ENCODE measurements around the gene HBS1L.

Gene HBS1L

GRCh38 chr6:135037541-135037940, 17.1 kb downstream of the HBS1L start:
- Histone ChIP-seq H3K4me3 (ENCODE audit: low read depth, low read length) (no peak overlapping the region), H3K27me3 (ENCODE audit: control insufficient read depth, insufficient read depth, low read length) (no peaks in the 10 kb centered on the region), H3K9ac (ENCODE audit: low read depth, low read length) (no peak overlapping the region), H3K36me3 (ENCODE audit: control insufficient read depth, insufficient read depth, low read length) (peaks cover 68% of the 10 kb centered on the region), H3K9me3 (ENCODE audit: control insufficient read depth, insufficient read depth, low read length) (no peaks in the 10 kb centered on the region), H3K4me1 (ENCODE audit: control insufficient read depth, insufficient read depth, low read length) (no peaks in the 10 kb centered on the region), H3K27ac (ENCODE audit: low read depth, low read length) (no peak overlapping the region)

- Histone ChIP-seq H3K4me3 (ENCODE audit: low read depth, low read length) (no peak overlapping the region), H3K4me1 (ENCODE audit: control insufficient read depth, insufficient read depth, low read length) (no peaks in the 10 kb centered on the region), H3K27me3 (ENCODE audit: control insufficient read depth, insufficient read depth, low read length) (no peaks in the 10 kb centered on the region), H3K9ac (ENCODE audit: low read depth, low read length) (no peak overlapping the region), H3K9me3 (ENCODE audit: control insufficient read depth, insufficient read depth, low read length) (no peaks in the 10 kb centered on the region), H3K36me3 (ENCODE audit: control insufficient read depth, insufficient read depth, low read length) (peaks cover 65% of the 10 kb centered on the region), H3K27ac (ENCODE audit: low read depth, low read length) (no peak overlapping the region)
Measured at GRCh38 chr6:135036731-135037420, 17.7 kb downstream of the HBS1L start.

- H3K4me1 ChIP-seq (ENCODE audit: control insufficient read depth, insufficient read depth, low read length) = no peaks in the 10 kb centered on the region
- H3K27me3 ChIP-seq (ENCODE audit: control insufficient read depth, insufficient read depth, low read length) = no peaks in the 10 kb centered on the region
- no peak overlapping the region for H3K4me3 ChIP-seq (ENCODE audit: low read depth, low read length)
- peaks cover 65% of the 10 kb centered on the region for H3K36me3 ChIP-seq (ENCODE audit: control insufficient read depth, insufficient read depth, low read length)
- no peak overlapping the region for H3K27ac ChIP-seq (ENCODE audit: low read depth, low read length)
- H3K9ac ChIP-seq (ENCODE audit: low read depth, low read length) = no peak overlapping the region
- no peaks in the 10 kb centered on the region for H3K9me3 ChIP-seq (ENCODE audit: control insufficient read depth, insufficient read depth, low read length)
Measured at GRCh38 chr6:135033238-135033637, 21.4 kb downstream of the HBS1L start.

GRCh38 chr6:135030532-135031178, 24.0 kb downstream of the HBS1L start:
- Histone ChIP-seq H3K36me3 (ENCODE audit: control insufficient read depth, insufficient read depth, low read length) (peaks cover 42% of the 10 kb centered on the region), H3K9ac (ENCODE audit: low read depth, low read length) (no peak overlapping the region), H3K27ac (ENCODE audit: low read depth, low read length) (no peak overlapping the region), H3K9me3 (ENCODE audit: control insufficient read depth, insufficient read depth, low read length) (no peaks in the 10 kb centered on the region), H3K4me3 (ENCODE audit: low read depth, low read length) (no peak overlapping the region), H3K27me3 (ENCODE audit: control insufficient read depth, insufficient read depth, low read length) (no peaks in the 10 kb centered on the region), H3K4me1 (ENCODE audit: control insufficient read depth, insufficient read depth, low read length) (peaks cover 12% of the 10 kb centered on the region)

GRCh38 chr6:135030056-135030473, 24.6 kb downstream of the HBS1L start:
- Histone ChIP-seq H3K4me3 (ENCODE audit: low read depth, low read length) (no peak overlapping the region), H3K27me3 (ENCODE audit: control insufficient read depth, insufficient read depth, low read length) (no peaks in the 10 kb centered on the region), H3K9me3 (ENCODE audit: control insufficient read depth, insufficient read depth, low read length) (no peaks in the 10 kb centered on the region), H3K27ac (ENCODE audit: low read depth, low read length) (no peak overlapping the region), H3K9ac (ENCODE audit: low read depth, low read length) (no peak overlapping the region), H3K36me3 (ENCODE audit: control insufficient read depth, insufficient read depth, low read length) (peaks cover 42% of the 10 kb centered on the region), H3K4me1 (ENCODE audit: control insufficient read depth, insufficient read depth, low read length) (peaks cover 18% of the 10 kb centered on the region)

GRCh38 chr6:135025775-135026174, 28.8 kb downstream of the HBS1L start:
- Histone ChIP-seq H3K27ac (ENCODE audit: low read depth, low read length) (peak overlapping the region; percentile 86), H3K9ac (ENCODE audit: low read depth, low read length) (no peak overlapping the region), H3K9me3 (ENCODE audit: control insufficient read depth, insufficient read depth, low read length) (no peaks in the 10 kb centered on the region), H3K36me3 (ENCODE audit: control insufficient read depth, insufficient read depth, low read length) (peaks cover 12% of the 10 kb centered on the region), H3K27me3 (ENCODE audit: control insufficient read depth, insufficient read depth, low read length) (no peaks in the 10 kb centered on the region), H3K4me1 (ENCODE audit: control insufficient read depth, insufficient read depth, low read length) (peaks cover 26% of the 10 kb centered on the region), H3K4me3 (ENCODE audit: low read depth, low read length) (peak overlapping the region; percentile 19; the same call in 1 of the 2 replicates)

GRCh38 chr6:135025175-135025574, 29.4 kb downstream of the HBS1L start:
- Histone ChIP-seq H3K9ac (ENCODE audit: low read depth, low read length) (no peak overlapping the region), H3K4me3 (ENCODE audit: low read depth, low read length) (peak overlapping the region; percentile 19; the same call in 1 of the 2 replicates), H3K4me1 (ENCODE audit: control insufficient read depth, insufficient read depth, low read length) (peaks cover 26% of the 10 kb centered on the region), H3K9me3 (ENCODE audit: control insufficient read depth, insufficient read depth, low read length) (no peaks in the 10 kb centered on the region), H3K27me3 (ENCODE audit: control insufficient read depth, insufficient read depth, low read length) (no peaks in the 10 kb centered on the region), H3K36me3 (ENCODE audit: control insufficient read depth, insufficient read depth, low read length) (peaks cover 8% of the 10 kb centered on the region; the same call in 1 of the 2 replicates), H3K27ac (ENCODE audit: low read depth, low read length) (peak overlapping the region; percentile 86)

GRCh38 chr6:135022050-135022697, 32.4 kb downstream of the HBS1L start:
- Histone ChIP-seq H3K4me3 (ENCODE audit: low read depth, low read length) (no peak overlapping the region), H3K27ac (ENCODE audit: low read depth, low read length) (no peak overlapping the region), H3K36me3 (ENCODE audit: control insufficient read depth, insufficient read depth, low read length) (no peaks in the 10 kb centered on the region), H3K27me3 (ENCODE audit: control insufficient read depth, insufficient read depth, low read length) (no peaks in the 10 kb centered on the region), H3K9me3 (ENCODE audit: control insufficient read depth, insufficient read depth, low read length) (no peaks in the 10 kb centered on the region), H3K9ac (ENCODE audit: low read depth, low read length) (no peak overlapping the region), H3K4me1 (ENCODE audit: control insufficient read depth, insufficient read depth, low read length) (peaks cover 27% of the 10 kb centered on the region)

- no peak overlapping the region for H3K27ac ChIP-seq (ENCODE audit: low read depth, low read length)
- H3K9ac ChIP-seq (ENCODE audit: low read depth, low read length) = no peak overlapping the region
- H3K27me3 ChIP-seq (ENCODE audit: control insufficient read depth, insufficient read depth, low read length) = no peaks in the 10 kb centered on the region
- H3K36me3 ChIP-seq (ENCODE audit: control insufficient read depth, insufficient read depth, low read length) = no peaks in the 10 kb centered on the region
- H3K4me1 ChIP-seq (ENCODE audit: control insufficient read depth, insufficient read depth, low read length) = peaks cover 29% of the 10 kb centered on the region
- H3K4me3 ChIP-seq (ENCODE audit: low read depth, low read length) = no peak overlapping the region
- no peaks in the 10 kb centered on the region for H3K9me3 ChIP-seq (ENCODE audit: control insufficient read depth, insufficient read depth, low read length)
Measured at GRCh38 chr6:135021310-135022049, 33.1 kb downstream of the HBS1L start.

- H3K4me1 ChIP-seq (ENCODE audit: control insufficient read depth, insufficient read depth, low read length) = peaks cover 14% of the 10 kb centered on the region; the same call in 1 of the 2 replicates
- H3K9me3 ChIP-seq (ENCODE audit: control insufficient read depth, insufficient read depth, low read length) = no peaks in the 10 kb centered on the region
- H3K27me3 ChIP-seq (ENCODE audit: control insufficient read depth, insufficient read depth, low read length) = no peaks in the 10 kb centered on the region
- H3K4me3 ChIP-seq (ENCODE audit: low read depth, low read length) = no peak overlapping the region
- no peaks in the 10 kb centered on the region for H3K36me3 ChIP-seq (ENCODE audit: control insufficient read depth, insufficient read depth, low read length)
- no peak overlapping the region for H3K27ac ChIP-seq (ENCODE audit: low read depth, low read length)
- no peak overlapping the region for H3K9ac ChIP-seq (ENCODE audit: low read depth, low read length)
Measured at GRCh38 chr6:135018941-135019340, 35.7 kb downstream of the HBS1L start.

Measured in HUES48 (cell line).